Measurements from ENCODE around the gene PSAPL1. TPM values are rescaled to one million over a fixed set of nuclear protein-coding genes. Genes with fewer than 3 reads are reported as not detected.

Gene PSAPL1
- total RNA-seq, 1 experiment from 2014 or later: not detected

GRCh38 chr4:7419961-7420660 is 14.6 kb downstream of the PSAPL1 start:
- in situ Hi-C loops (cut with HindIII; ENCODE audit: low pct_unique_long_range_greater_than_20kb, low sequenced_read_pairs) (no loop called here), intact Hi-C loops (cut with micrococcal nuclease; ENCODE audit: unreplicated experiment) (no loop called here)
- TF ChIP-seq CTCF (IDR thresholded peaks at IDR 0.05): no peak
- no peak for TF ChIP-seq TCF7L2 (IDR thresholded peaks at IDR 0.05; ENCODE audit: low read depth, low read length)
- TF ChIP-seq REST (IDR thresholded peaks at IDR 0.05; ENCODE audit: insufficient read depth in 1 of 2, low read depth in 2 of 2, low read length in 1 of 2): no peak
- TF ChIP-seq SIN3A (IDR thresholded peaks at IDR 0.05; ENCODE audit: borderline replicate concordance, insufficient read depth, low read depth, low read length): no peak
- TF ChIP-seq POLR2AphosphoS5 (IDR thresholded peaks at IDR 0.05; ENCODE audit: low read depth, low read length): no peak
- Histone ChIP-seq H3K36me3 (ENCODE audit: control insufficient read depth, insufficient read depth, low read length) (no peaks in the 10 kb centered on the region), H3K4me1 (ENCODE audit: control insufficient read depth, insufficient read depth, low read length) (no peaks in the 10 kb centered on the region), H3K9me3 (ENCODE audit: control insufficient read depth, insufficient read depth, low read depth, low read length) (no peaks in the 10 kb centered on the region), H3K27me3 (ENCODE audit: control insufficient read depth, insufficient read depth, low read length) (no peaks in the 10 kb centered on the region), H3K27ac (ENCODE audit: low read length) (no peak overlapping the region), H3K4me3 (ENCODE audit: low read depth in 2 of 2, low read length in 2 of 2) (no peak overlapping the region)
- no TSS peak for BruUV-seq (replicated peaks)
- CTCF ChIA-PET: interaction anchor here (0.6 kb wide), 1 partner anchor 12 kb away, joined by 3 read pairs; no protein-coding TSS in a partner anchor
- ATAC-seq (no peak), DNase-seq (ENCODE audit: low read depth, low spot score) (no peak)
- POLR2A ChIA-PET: no interaction called here

- POLR2A ChIA-PET: no interaction called here
- no peak for ATAC-seq
- CTCF ChIA-PET: no interaction called here
- Histone ChIP-seq H3K36me3 (ENCODE audit: control insufficient read depth, insufficient read depth, low read length) (no peaks in the 10 kb centered on the region), H3K27me3 (ENCODE audit: control insufficient read depth, insufficient read depth, low read length) (no peaks in the 10 kb centered on the region), H3K4me3 (ENCODE audit: low read depth in 2 of 2, low read length in 2 of 2) (no peak overlapping the region), H3K9me3 (ENCODE audit: control insufficient read depth, insufficient read depth, low read depth, low read length) (no peaks in the 10 kb centered on the region), H3K27ac (ENCODE audit: low read length) (no peak overlapping the region), H3K4me1 (ENCODE audit: control insufficient read depth, insufficient read depth, low read length) (no peaks in the 10 kb centered on the region)
- no peak for DNase-seq (ENCODE audit: low read depth, low spot score)
- intact Hi-C loops (cut with micrococcal nuclease; ENCODE audit: unreplicated experiment): no loop called here
- in situ Hi-C loops (cut with HindIII; ENCODE audit: low pct_unique_long_range_greater_than_20kb, low sequenced_read_pairs): no loop called here
- TF ChIP-seq SIN3A (IDR thresholded peaks at IDR 0.05; ENCODE audit: borderline replicate concordance, insufficient read depth, low read depth, low read length): no peak
- TF ChIP-seq REST (IDR thresholded peaks at IDR 0.05; ENCODE audit: insufficient read depth in 1 of 2, low read depth in 2 of 2, low read length in 1 of 2): no peak
- TF ChIP-seq POLR2AphosphoS5 (IDR thresholded peaks at IDR 0.05; ENCODE audit: low read depth, low read length): no peak
- no peak for TF ChIP-seq CTCF (IDR thresholded peaks at IDR 0.05)
- TF ChIP-seq TCF7L2 (IDR thresholded peaks at IDR 0.05; ENCODE audit: low read depth, low read length): no peak
- BruUV-seq (replicated peaks): no TSS peak
Observed at GRCh38 chr4:7418131-7418943, 16.4 kb downstream of the PSAPL1 start.
